GM19351 (cell line): ENCODE results near the gene RTL1.

Experiments
- ATAC-seq: cut with Tn5 transposase; IDR thresholded peaks from one replicate; pipeline ENCODE4 v1.9.1; 2021; ENCODE audit warnings: mild to moderate bottlenecking, moderate library complexity; ENCODE audit not compliant: unreplicated experiment

RTL1 gene

GRCh38 chr14:100836941-100837804 lies 66.3 kb downstream of the RTL1 start:
- ATAC-seq, result no peak

- no peak for ATAC-seq
Observed at GRCh38 chr14:100836311-100836805, 67.2 kb downstream of the RTL1 start.

- ATAC-seq, result no peak
Observed at GRCh38 chr14:100835548-100836310, 67.8 kb downstream of the RTL1 start.

GRCh38 chr14:100834794-100835547 lies 68.6 kb downstream of the RTL1 start:
- ATAC-seq, result no peak

GRCh38 chr14:100834082-100834793 lies 69.3 kb downstream of the RTL1 start:
- ATAC-seq, result no peak

GRCh38 chr14:100832311-100832960 lies 71.1 kb downstream of the RTL1 start:
- no peak for ATAC-seq

- no peak for ATAC-seq
Observed at GRCh38 chr14:100830681-100831080, 72.8 kb downstream of the RTL1 start.
